Activated CD8-positive, alpha-beta T cell treated with anti-CD3 and anti-CD28 coated beads, Interleukin-2, amount 10 ng/mL, durations not matched to agents 7 days and 5 days (primary cell): ENCODE data around the gene ATP2A3. TPM values are rescaled to one million over a fixed set of nuclear protein-coding genes. Genes with fewer than 3 reads are reported as not detected.

Source experiments
- ATAC-seq: fragments of 150-1000 bp; cut with Tn5 transposase; one replicate; pipeline ENCODE4 v1.10.0; 2021; ENCODE audit warnings: moderate library complexity
- CTCF ChIA-PET: fragments of 350-600 bp; sonication (Branson Sonifier 250); formaldehyde crosslinking; loops from one replicate; lab custom pipeline; 2021; ENCODE audit warnings: antibody characterized with exemption; lab: Charles Lee
- POLR2A ChIA-PET: fragments of 350-600 bp; sonication (Branson Sonifier 250); formaldehyde crosslinking; loops from one replicate; lab custom pipeline; 2021; ENCODE audit warnings: antibody characterized with exemption; lab: Charles Lee
- DNase-seq: peaks from one replicate; pipeline ENCODE4 v3.0.0-alpha.2; 2020
- H3K27ac Mint-ChIP-seq: one replicate; pipeline ENCODE4 v1.8.0; 2021; ENCODE audit warnings: mild to moderate bottlenecking, mixed read lengths
- H3K27me3 Mint-ChIP-seq: one replicate; pipeline ENCODE4 v1.8.0; 2021; ENCODE audit warnings: low read depth, mixed read lengths
- H3K36me3 Mint-ChIP-seq: one replicate; pipeline ENCODE4 v1.8.0; 2021; ENCODE audit warnings: low read depth, mixed read lengths
- H3K4me1 Mint-ChIP-seq: one replicate; pipeline ENCODE4 v1.8.0; 2021; ENCODE audit warnings: low read depth, mixed read lengths
- H3K4me3 Mint-ChIP-seq: one replicate; pipeline ENCODE4 v1.8.0; 2021; ENCODE audit warnings: mild to moderate bottlenecking, mixed read lengths
- H3K9me3 Mint-ChIP-seq: one replicate; pipeline ENCODE4 v1.8.0; 2022; ENCODE audit warnings: mixed read lengths; ENCODE audit not compliant: insufficient read depth
- total RNA-seq, 2 experiments: library from RNA; stranded (reverse); gene quantifications; one replicate each; pipeline ENCODE4 v1.2.3, GENCODE V29; 2021

ATP2A3 gene
- total RNA-seq, 2 experiments from 2014 or later, result 341 to 354 TPM

- Mint-ChIP-seq H3K4me3 (no peak overlapping the region), H3K4me1 (peaks cover 70% of the 10 kb centered on the region), H3K27me3 (no peaks in the 10 kb centered on the region), H3K9me3 (no peaks in the 10 kb centered on the region), H3K36me3 (no peaks in the 10 kb centered on the region), H3K27ac (peak overlapping the region; percentile 78)
- ChIA-PET CTCF (interaction anchor here (0.6 to 5.7 kb wide), 55 partner anchors 9 to 262 kb away, joined by 3 to 69 read pairs (median 5); partner anchors contain the start of genes ATP2A3, CAMKK1, CYB5D2 and NCBP3), POLR2A (interaction anchor here (0.8 to 1.0 kb wide), 2 partner anchors 46 to 230 kb away, joined by 3 to 4 read pairs; partner anchors contain the start of genes CYB5D2 and ZZEF1)
- peak; percentile 88 for DNase-seq
- peak; percentile 59 for ATAC-seq
Measured at GRCh38 chr17:3913531-3914311, 50.5 kb downstream of the ATP2A3 start.

- Mint-ChIP-seq H3K9me3 (no peaks in the 10 kb centered on the region), H3K4me3 (no peak overlapping the region), H3K36me3 (no peaks in the 10 kb centered on the region), H3K27me3 (no peaks in the 10 kb centered on the region), H3K27ac (no peak overlapping the region), H3K4me1 (peaks cover 65% of the 10 kb centered on the region)
- ChIA-PET CTCF (interaction anchor here (0.8 to 5.7 kb wide), 23 partner anchors 10 to 189 kb away, joined by 3 to 69 read pairs (median 9); partner anchors contain the start of genes ATP2A3, CAMKK1 and NCBP3), POLR2A (no interaction called here)
- no peak for DNase-seq
- ATAC-seq, result no peak
Measured at GRCh38 chr17:3912827-3913226, 51.4 kb downstream of the ATP2A3 start.

GRCh38 chr17:3911271-3912053, 52.8 kb downstream of the ATP2A3 start:
- H3K36me3 Mint-ChIP-seq, result no peaks in the 10 kb centered on the region
- peaks cover 53% of the 10 kb centered on the region for H3K4me1 Mint-ChIP-seq
- peak overlapping the region; percentile 73 for H3K4me3 Mint-ChIP-seq
- POLR2A ChIA-PET, result interaction anchor here (0.7 to 1.4 kb wide), 3 partner anchors 25 to 232 kb away, joined by 3 to 5 read pairs (median 4); no protein-coding TSS in a partner anchor
- peak; percentile 88 for DNase-seq
- peak overlapping the region; percentile 95 for H3K27ac Mint-ChIP-seq
- no peaks in the 10 kb centered on the region for H3K9me3 Mint-ChIP-seq
- ATAC-seq, result peak; percentile 87
- CTCF ChIA-PET, result interaction anchor here (0.6 to 4.0 kb wide), 8 partner anchors 17 to 174 kb away, joined by 3 to 21 read pairs (median 5); partner anchors contain the start of genes ATP2A3 and NCBP3
- H3K27me3 Mint-ChIP-seq, result no peaks in the 10 kb centered on the region

DNA sequence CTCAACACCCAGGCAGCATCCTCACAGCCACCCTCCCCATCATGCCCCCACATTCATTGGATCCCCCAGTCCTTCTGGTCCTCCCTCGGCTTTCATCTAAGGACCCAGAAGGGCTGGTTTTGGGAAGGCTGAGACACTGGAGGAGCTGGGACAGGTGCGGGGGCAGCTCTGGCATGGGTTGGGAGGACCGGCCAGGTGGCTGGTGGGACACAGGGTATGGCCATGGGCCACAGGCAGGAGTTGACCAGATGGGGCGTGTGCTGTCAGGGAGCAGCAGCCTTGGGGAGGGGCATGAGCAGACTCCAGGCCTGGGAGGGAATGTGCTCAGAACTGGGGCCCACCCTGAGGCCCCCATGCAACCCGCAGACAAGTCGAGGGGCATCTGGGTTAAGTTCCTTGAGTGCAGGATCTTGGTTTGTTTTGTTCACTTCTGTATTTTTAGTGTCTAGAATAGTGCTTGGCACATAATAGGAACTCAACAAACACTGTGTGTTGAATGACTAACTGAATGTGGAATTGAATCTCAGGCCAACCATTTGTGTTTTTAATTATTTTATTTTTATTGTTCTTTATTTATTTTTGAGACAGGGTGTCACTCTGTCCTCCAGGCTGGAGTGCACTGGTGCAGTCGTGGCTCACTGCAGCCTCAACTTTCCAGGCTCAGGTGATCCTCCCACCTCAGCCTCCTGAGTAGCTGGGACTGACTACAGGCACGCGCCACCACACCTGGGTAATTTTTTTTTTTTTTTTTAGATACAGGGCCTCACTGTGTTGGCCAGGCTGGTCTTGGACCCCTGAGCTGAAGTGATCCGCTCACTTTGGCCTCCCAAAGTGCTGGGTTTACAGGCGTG, 53.6 kb downstream of the ATP2A3 start:
- DNase-seq (no peak), ATAC-seq (no peak)
- POLR2A ChIA-PET, result interaction anchor here (0.7 to 1.4 kb wide), 3 partner anchors 25 to 233 kb away, joined by 3 to 5 read pairs (median 4); no protein-coding TSS in a partner anchor
- Mint-ChIP-seq H3K36me3 (no peaks in the 10 kb centered on the region), H3K4me3 (peak overlapping the region; percentile 73), H3K27ac (peak overlapping the region; percentile 95), H3K4me1 (peaks cover 45% of the 10 kb centered on the region), H3K9me3 (no peaks in the 10 kb centered on the region), H3K27me3 (no peaks in the 10 kb centered on the region)
- CTCF ChIA-PET, result interaction anchor here (0.9 to 4.0 kb wide), 4 partner anchors 46 to 107 kb away, joined by 3 to 19 read pairs (median 4); partner anchors contain the start of gene NCBP3

GRCh38 chr17:3909257-3909656, 55.0 kb downstream of the ATP2A3 start:
- CTCF ChIA-PET, result no interaction called here
- no peak for DNase-seq
- no peak overlapping the region for H3K27ac Mint-ChIP-seq
- POLR2A ChIA-PET, result no interaction called here
- no peaks in the 10 kb centered on the region for H3K36me3 Mint-ChIP-seq
- H3K4me3 Mint-ChIP-seq, result no peak overlapping the region
- ATAC-seq, result no peak
- no peaks in the 10 kb centered on the region for H3K27me3 Mint-ChIP-seq
- no peaks in the 10 kb centered on the region for H3K9me3 Mint-ChIP-seq
- H3K4me1 Mint-ChIP-seq, result peaks cover 32% of the 10 kb centered on the region

- DNase-seq (no peak), ATAC-seq (no peak)
- peaks cover 21% of the 10 kb centered on the region for H3K4me1 Mint-ChIP-seq
- no peak overlapping the region for H3K27ac Mint-ChIP-seq
- no peaks in the 10 kb centered on the region for H3K36me3 Mint-ChIP-seq
- H3K9me3 Mint-ChIP-seq, result no peaks in the 10 kb centered on the region
- CTCF ChIA-PET, result interaction anchor here (0.7 to 3.3 kb wide), 9 partner anchors 14 to 170 kb away, joined by 3 to 10 read pairs (median 4); partner anchors contain the start of gene NCBP3
- H3K4me3 Mint-ChIP-seq, result no peak overlapping the region
- no peaks in the 10 kb centered on the region for H3K27me3 Mint-ChIP-seq
- POLR2A ChIA-PET, result interaction anchor here (0.6 kb wide), 1 partner anchor 1057 kb away, joined by 4 read pairs; no protein-coding TSS in a partner anchor
Measured at GRCh38 chr17:3907483-3908216, 56.6 kb downstream of the ATP2A3 start.

GRCh38 chr17:3906881-3907280, 57.4 kb downstream of the ATP2A3 start:
- ChIA-PET CTCF (interaction anchor here (0.7 to 3.3 kb wide), 8 partner anchors 13 to 169 kb away, joined by 3 to 10 read pairs (median 4); partner anchors contain the start of gene NCBP3), POLR2A (no interaction called here)
- Mint-ChIP-seq H3K4me1 (peaks cover 17% of the 10 kb centered on the region), H3K9me3 (no peaks in the 10 kb centered on the region), H3K27me3 (no peaks in the 10 kb centered on the region), H3K36me3 (no peaks in the 10 kb centered on the region), H3K27ac (no peak overlapping the region), H3K4me3 (no peak overlapping the region)
- DNase-seq, result no peak
- no peak for ATAC-seq

- ATAC-seq, result no peak
- ChIA-PET CTCF (interaction anchor here (1.3 to 3.3 kb wide), 2 partner anchors 59 to 167 kb away, joined by 6 to 10 read pairs; partner anchors contain the start of gene NCBP3), POLR2A (interaction anchor here (0.6 to 0.9 kb wide), 2 partner anchors 59 to 114 kb away, joined by 3 read pairs; no protein-coding TSS in a partner anchor)
- DNase-seq, result no peak
- Mint-ChIP-seq H3K36me3 (no peaks in the 10 kb centered on the region), H3K9me3 (no peaks in the 10 kb centered on the region), H3K4me1 (no peaks in the 10 kb centered on the region), H3K27ac (no peak overlapping the region), H3K27me3 (no peaks in the 10 kb centered on the region), H3K4me3 (no peak overlapping the region)
Measured at GRCh38 chr17:3905017-3905520, 59.2 kb downstream of the ATP2A3 start.

DNA sequence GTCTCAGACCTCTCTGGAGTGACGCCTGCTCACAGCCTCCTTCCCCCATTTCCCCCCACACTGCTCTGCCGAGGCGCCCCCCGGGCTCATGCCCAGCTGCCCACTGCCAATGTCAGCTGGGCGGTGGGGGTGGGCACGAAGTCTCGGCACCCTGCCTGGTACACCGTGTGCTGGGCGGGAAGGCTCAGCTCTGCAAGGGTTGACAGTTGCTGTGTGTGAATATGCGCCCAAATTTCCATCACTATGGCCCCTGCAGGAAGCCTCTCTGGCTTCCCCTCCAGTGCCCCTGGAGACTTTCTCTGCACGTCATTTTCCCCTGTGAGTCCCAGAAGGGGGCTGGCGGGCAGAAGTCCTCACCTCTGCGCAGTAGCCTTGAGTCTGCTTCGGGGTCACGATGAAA, 59.7 kb downstream of the ATP2A3 start:
- Mint-ChIP-seq H3K9me3 (no peaks in the 10 kb centered on the region), H3K4me3 (no peak overlapping the region), H3K27ac (no peak overlapping the region), H3K36me3 (no peaks in the 10 kb centered on the region), H3K27me3 (no peaks in the 10 kb centered on the region), H3K4me1 (no peaks in the 10 kb centered on the region)
- ATAC-seq (no peak), DNase-seq (no peak)
- ChIA-PET CTCF (no interaction called here), POLR2A (interaction anchor here (0.6 kb wide), 1 partner anchor 115 kb away, joined by 3 read pairs; no protein-coding TSS in a partner anchor)

DNA sequence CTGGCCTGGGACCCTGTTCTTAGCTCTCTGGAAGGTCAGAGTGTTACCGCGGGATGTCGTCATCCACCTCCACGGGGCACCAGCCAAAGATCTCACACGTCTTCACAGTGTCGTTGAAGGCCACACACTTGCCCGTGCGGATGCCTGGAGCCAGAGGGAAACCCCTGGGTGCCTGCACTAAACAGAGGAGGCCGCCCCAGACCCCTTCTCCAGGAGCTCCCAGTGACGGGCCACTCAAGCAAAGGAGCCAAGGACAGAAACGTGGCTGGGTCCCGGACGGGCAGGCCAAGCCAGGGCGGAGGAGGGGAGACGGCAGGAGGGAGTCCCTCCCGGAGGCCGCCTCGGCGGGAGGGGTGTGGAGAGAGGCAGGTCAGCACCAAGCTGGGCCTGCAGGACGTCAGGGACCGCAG, 60.4 kb downstream of the ATP2A3 start:
- ATAC-seq (no peak), DNase-seq (no peak)
- Mint-ChIP-seq H3K9me3 (no peaks in the 10 kb centered on the region), H3K36me3 (no peaks in the 10 kb centered on the region), H3K4me3 (no peak overlapping the region), H3K27me3 (no peaks in the 10 kb centered on the region), H3K4me1 (no peaks in the 10 kb centered on the region), H3K27ac (no peak overlapping the region)
- ChIA-PET CTCF (interaction anchor here (0.9 kb wide), 1 partner anchor 10 kb away, joined by 3 read pairs; no protein-coding TSS in a partner anchor), POLR2A (no interaction called here)
